ACC112 (cell line): ENCODE data around the gene MORC3.
"Not testable (repeated sequence)": the region's sequence is repeated elsewhere in the genome, so short reads cannot be mapped to it uniquely, and the experiment has no call there.

Source experiments
- H2AFZ ChIP-seq: fragments of 200-600 bp; sonication (generic); one replicate; pipeline ENCODE4 v1.6.0; 2017; ENCODE audit warnings: antibody characterized with exemption, low read length; ENCODE audit not compliant: unreplicated experiment
- H3K27ac ChIP-seq: fragments of 200-600 bp; sonication (generic); 2 replicates; pipeline ENCODE4 v1.5.1; 2014; ENCODE audit warnings: low read depth, mild to moderate bottlenecking, antibody characterized with exemption, low read length, moderate library complexity
- H3K27me3 ChIP-seq: fragments of 200-600 bp; sonication (generic); 2 replicates; pipeline ENCODE4 v1.6.1; 2014; ENCODE audit warnings: mild to moderate bottlenecking, antibody characterized with exemption, low read length, moderate library complexity, mixed read lengths; ENCODE audit not compliant: insufficient read depth
- H3K36me3 ChIP-seq: fragments of 200-600 bp; sonication (generic); 2 replicates; pipeline ENCODE4 v1.6.1; 2016; ENCODE audit warnings: mild to moderate bottlenecking, antibody characterized with exemption, low read length, moderate library complexity, mixed read lengths; ENCODE audit not compliant: insufficient read depth
- H3K4me1 ChIP-seq: fragments of 200-600 bp; sonication (generic); one replicate; pipeline ENCODE4 v1.6.1; 2016; ENCODE audit warnings: low read length, mixed read lengths; ENCODE audit not compliant: insufficient read depth, unreplicated experiment, control insufficient read depth
- H3K4me3 ChIP-seq: fragments of 200-600 bp; sonication (generic); 2 replicates; pipeline ENCODE4 v1.5.1; 2014; ENCODE audit warnings: mild to moderate bottlenecking, low read depth, low read length
- H3K79me2 ChIP-seq: fragments of 200-600 bp; sonication (generic); one replicate; pipeline ENCODE4 v1.6.0; 2016; ENCODE audit warnings: low read length; ENCODE audit not compliant: control insufficient read depth, unreplicated experiment, insufficient read depth

The MORC3 gene

GRCh38 chr21:36385233-36386030 lies 65.4 kb downstream of the MORC3 start, which contains the start of gene CHAF1B:
Gene CHAF1B, plus strand, starts transcription at chr21:36385392. Its CDS starts 745 bp downstream, at chr21:36386137.
- H3K79me2 ChIP-seq = peaks cover 2% of the 10 kb centered on the region
- H2AFZ ChIP-seq = peak within 1 kb of the TSS; percentile 11
- H3K36me3 ChIP-seq = peaks cover 5% of the 10 kb centered on the region; the same call in 1 of the 2 replicates
- H3K27me3 ChIP-seq = no peaks in the 10 kb centered on the region
- peak within 1 kb of the TSS; percentile 79 for H3K4me3 ChIP-seq
- H3K27ac ChIP-seq = peak within 1 kb of the TSS; percentile 1; the same call in 1 of the 2 replicates
- peaks cover 15% of the 10 kb centered on the region for H3K4me1 ChIP-seq

GRCh38 chr21:36386031-36386642 lies 66.1 kb downstream of the MORC3 start:
- H2AFZ ChIP-seq = peak overlapping the region; percentile 11
- H3K27ac ChIP-seq = no peak overlapping the region
- peaks cover 2% of the 10 kb centered on the region for H3K79me2 ChIP-seq
- H3K36me3 ChIP-seq = peaks cover 12% of the 10 kb centered on the region; the same call in 1 of the 2 replicates
- peak overlapping the region; percentile 79 for H3K4me3 ChIP-seq
- H3K4me1 ChIP-seq = peaks cover 15% of the 10 kb centered on the region
- no peaks in the 10 kb centered on the region for H3K27me3 ChIP-seq

GRCh38 chr21:36388096-36388495 lies 68.1 kb downstream of the MORC3 start:
- H2AFZ ChIP-seq = no peak overlapping the region
- no peak overlapping the region for H3K27ac ChIP-seq
- no peak overlapping the region for H3K4me3 ChIP-seq
- no peaks in the 10 kb centered on the region for H3K27me3 ChIP-seq
- peaks cover 12% of the 10 kb centered on the region; the same call in 1 of the 2 replicates for H3K36me3 ChIP-seq
- H3K4me1 ChIP-seq = peaks cover 9% of the 10 kb centered on the region
- peaks cover 2% of the 10 kb centered on the region for H3K79me2 ChIP-seq

GRCh38 chr21:36388835-36389234 lies 68.8 kb downstream of the MORC3 start:
- H3K79me2 ChIP-seq = peaks cover 2% of the 10 kb centered on the region
- H3K4me3 ChIP-seq = no peak overlapping the region
- peaks cover 9% of the 10 kb centered on the region for H3K4me1 ChIP-seq
- H3K27ac ChIP-seq = no peak overlapping the region
- no peaks in the 10 kb centered on the region for H3K27me3 ChIP-seq
- peaks cover 12% of the 10 kb centered on the region; the same call in 1 of the 2 replicates for H3K36me3 ChIP-seq
- no peak overlapping the region for H2AFZ ChIP-seq

- peaks cover 12% of the 10 kb centered on the region; the same call in 1 of the 2 replicates for H3K36me3 ChIP-seq
These were observed 71.7 kb downstream of the MORC3 start for GRCh38 chr21:36391649-36392048.

GRCh38 chr21:36395353-36396111 lies 75.5 kb downstream of the MORC3 start:
- no peaks in the 10 kb centered on the region for H3K27me3 ChIP-seq
- no peaks in the 10 kb centered on the region for H3K4me1 ChIP-seq
- no peak overlapping the region for H3K4me3 ChIP-seq
- H3K27ac ChIP-seq = no peak overlapping the region
- no peak overlapping the region for H2AFZ ChIP-seq
- H3K79me2 ChIP-seq = no peaks in the 10 kb centered on the region
- H3K36me3 ChIP-seq = 0 out of 2 replicates have a peak, but pooled peaks cover 6% of the 10 kb centered on the region

More at GRCh38 chr21:36391649-36392048, 71.7 kb downstream of the MORC3 start:
- not testable (repeated sequence) for H3K27ac ChIP-seq, H3K27me3 ChIP-seq, H2AFZ ChIP-seq, H3K4me3 ChIP-seq, H3K4me1 ChIP-seq, H3K79me2 ChIP-seq

GRCh38 chr21:36396325-36396724 lies 76.3 kb downstream of the MORC3 start:
- H3K4me3 ChIP-seq = no peak overlapping the region
- H3K36me3 ChIP-seq = no peaks in the 10 kb centered on the region
- no peaks in the 10 kb centered on the region for H3K27me3 ChIP-seq
- no peak overlapping the region for H2AFZ ChIP-seq
- no peak overlapping the region for H3K27ac ChIP-seq
- H3K79me2 ChIP-seq = no peaks in the 10 kb centered on the region
- no peaks in the 10 kb centered on the region for H3K4me1 ChIP-seq

GRCh38 chr21:36396971-36397370 lies 77.0 kb downstream of the MORC3 start:
- H2AFZ ChIP-seq = no peak overlapping the region
- H3K27ac ChIP-seq = no peak overlapping the region

GRCh38 chr21:36397606-36398005 lies 77.6 kb downstream of the MORC3 start:
- H2AFZ ChIP-seq = no peak overlapping the region
- no peaks in the 10 kb centered on the region for H3K36me3 ChIP-seq
- H3K27me3 ChIP-seq = no peaks in the 10 kb centered on the region
- no peaks in the 10 kb centered on the region for H3K4me1 ChIP-seq
- no peak overlapping the region for H3K4me3 ChIP-seq
- H3K27ac ChIP-seq = no peak overlapping the region
- H3K79me2 ChIP-seq = no peaks in the 10 kb centered on the region

More at GRCh38 chr21:36396971-36397370, 77.0 kb downstream of the MORC3 start:
- no peak overlapping the region for H3K4me3 ChIP-seq
- H3K4me1 ChIP-seq = no peaks in the 10 kb centered on the region
- H3K36me3 ChIP-seq = no peaks in the 10 kb centered on the region
- H3K27me3 ChIP-seq = no peaks in the 10 kb centered on the region
- no peaks in the 10 kb centered on the region for H3K79me2 ChIP-seq

GRCh38 chr21:36399736-36400135 lies 79.7 kb downstream of the MORC3 start:
- not testable (repeated sequence) for H3K27ac ChIP-seq, H3K4me1 ChIP-seq, H3K36me3 ChIP-seq, H3K27me3 ChIP-seq, H3K4me3 ChIP-seq, H2AFZ ChIP-seq, H3K79me2 ChIP-seq
